GM21390 (cell line): ENCODE data around the gene RNF183.
"Not testable (repeated sequence)": the region's sequence is repeated elsewhere in the genome, so short reads cannot be mapped to it uniquely, and the experiment has no call there.

Source experiments
- ATAC-seq: cut with Tn5 transposase; IDR thresholded peaks from one replicate; pipeline ENCODE4 v1.9.1; 2021; ENCODE audit not compliant: unreplicated experiment

RNF183 gene

DNA sequence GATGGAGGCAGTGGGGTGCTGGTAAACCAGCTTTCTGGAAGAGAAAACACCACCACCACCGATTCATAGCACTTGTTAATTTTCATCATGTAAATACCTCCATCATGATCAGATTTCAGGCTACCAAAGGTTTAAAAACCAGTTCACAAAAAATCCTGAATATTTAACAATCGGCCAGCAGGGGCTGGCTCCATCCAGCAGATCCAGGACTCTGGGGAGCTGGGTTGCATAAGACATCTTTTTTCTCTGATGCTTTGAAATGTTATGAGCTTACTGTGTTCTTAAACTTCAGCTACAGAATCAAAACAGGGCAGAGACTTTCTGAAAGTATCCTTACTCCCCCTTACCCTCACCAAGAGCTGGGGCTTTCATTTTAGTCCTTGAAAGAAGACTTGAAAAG is 14.6 kb upstream of the RNF183 start:
- ATAC-seq = no peak

DNA sequence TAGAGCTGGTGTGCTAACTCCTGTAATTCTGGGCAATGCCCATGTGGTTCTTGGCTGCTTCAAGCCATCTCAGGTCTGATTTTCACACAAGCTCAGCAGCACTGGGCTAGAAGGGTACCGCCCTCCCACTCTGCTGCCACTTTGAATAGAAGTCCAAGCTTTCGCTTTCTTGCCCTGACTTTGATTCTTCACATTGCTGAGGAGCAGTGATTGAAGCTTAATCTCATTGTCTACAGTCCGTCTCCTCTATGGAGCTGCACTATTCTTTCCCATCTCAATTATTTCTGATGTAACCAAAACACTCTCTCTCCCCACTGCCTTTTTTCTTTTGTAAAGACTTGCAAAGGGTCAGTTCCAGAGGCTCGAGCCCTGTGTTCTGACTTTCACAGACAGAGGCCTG is 12.9 kb upstream of the RNF183 start:
- ATAC-seq = no peak

GRCh38 chr9:113315231-113315630 is 12.1 kb upstream of the RNF183 start:
- ATAC-seq = no peak

DNA sequence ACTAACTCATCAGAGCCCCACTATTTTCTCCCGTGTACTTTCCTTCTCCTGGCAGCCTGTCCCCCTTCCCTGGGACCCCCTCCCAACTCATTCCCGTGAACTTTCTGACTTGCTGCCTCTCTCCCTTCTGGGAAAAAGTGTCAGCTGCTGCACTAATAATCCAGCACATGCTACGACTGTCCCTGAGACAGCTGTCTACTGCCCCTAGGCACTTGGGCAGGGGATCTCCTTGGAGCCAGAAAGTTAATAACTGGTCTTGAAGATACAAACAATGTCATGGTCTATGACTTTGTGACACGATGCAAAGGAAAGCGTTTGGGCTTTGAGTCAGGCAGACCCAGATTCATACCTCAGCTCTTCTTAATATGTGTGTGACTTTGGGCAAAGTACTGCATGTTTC is 10.1 kb upstream of the RNF183 start:
- ATAC-seq = no peak

GRCh38 chr9:113311961-113312360 is 8.8 kb upstream of the RNF183 start:
- ATAC-seq = no peak

DNA sequence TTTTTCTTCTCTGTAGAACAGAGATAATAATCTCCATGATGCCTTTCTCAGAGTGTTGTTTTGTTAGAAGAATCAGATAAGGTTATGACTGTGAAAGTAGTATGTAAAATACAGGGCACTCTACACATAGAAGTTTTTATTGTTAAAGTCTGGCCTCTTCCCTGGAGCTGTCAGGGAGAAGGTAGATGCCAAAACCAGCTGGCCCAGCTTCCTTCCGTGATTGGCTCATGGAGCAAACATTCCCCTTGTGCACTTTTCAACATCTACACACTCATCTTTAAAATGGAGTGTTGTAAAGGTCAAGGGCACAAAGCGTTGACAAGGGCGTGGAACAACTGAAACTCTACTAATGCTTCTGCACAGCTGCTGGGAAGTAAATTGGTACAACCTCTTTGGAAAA is 7.4 kb upstream of the RNF183 start:
- no peak for ATAC-seq

- no peak for ATAC-seq
Measured at GRCh38 chr9:113309204-113309813, 6.1 kb upstream of the RNF183 start.

DNA sequence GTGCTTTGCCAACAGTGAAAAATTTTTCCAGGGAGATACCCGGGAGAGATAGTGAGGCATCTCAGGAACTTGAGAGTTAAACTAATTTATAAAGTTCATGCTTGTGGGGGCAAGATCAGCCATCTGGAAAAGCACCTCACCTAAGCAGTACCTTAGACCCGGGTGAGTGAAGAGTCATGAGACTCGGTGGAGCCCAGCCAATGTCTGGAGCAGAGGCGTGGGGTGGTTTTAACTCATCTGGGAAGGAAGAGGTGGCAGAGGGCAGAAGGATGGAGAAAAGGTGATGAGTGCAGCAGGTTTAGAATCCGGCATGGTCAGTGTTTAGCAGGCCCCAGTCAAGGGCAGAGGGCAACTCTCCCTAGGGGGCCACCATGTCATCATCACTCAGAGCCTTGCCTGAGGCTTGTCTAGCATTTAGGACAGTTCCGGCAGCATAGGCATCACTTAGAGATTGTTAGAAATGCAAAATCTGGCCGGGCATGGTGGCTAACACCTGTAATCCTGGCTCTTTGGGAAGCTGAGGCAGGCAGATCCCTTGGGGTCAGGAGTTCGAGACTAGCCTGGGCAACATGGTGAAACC is 4.3 kb upstream of the RNF183 start:
- no peak for ATAC-seq

GRCh38 chr9:113306566-113306965 is 3.4 kb upstream of the RNF183 start:
- no peak for ATAC-seq

DNA sequence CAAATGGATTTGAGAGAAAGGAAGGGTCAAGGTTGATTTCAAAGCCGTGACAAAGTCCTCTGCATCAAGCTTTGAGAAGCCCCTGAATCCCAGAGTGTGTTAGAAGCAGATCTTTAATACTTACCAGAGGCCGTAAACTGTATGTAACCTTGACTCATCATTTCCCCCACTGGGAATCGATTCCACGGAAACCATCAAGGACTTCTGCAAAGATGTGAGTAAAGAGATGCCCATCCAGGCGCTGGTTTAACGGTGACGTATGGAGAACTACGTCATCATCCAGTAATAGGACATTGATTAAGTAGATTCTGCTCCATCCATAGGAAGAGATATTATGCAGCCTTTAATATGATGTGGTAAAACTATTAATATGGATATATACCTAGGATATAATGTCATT is 1.6 kb downstream of the RNF183 start:
- no peak for ATAC-seq

- ATAC-seq = no peak
Measured at GRCh38 chr9:113299800-113300292, 3.3 kb downstream of the RNF183 start.

DNA sequence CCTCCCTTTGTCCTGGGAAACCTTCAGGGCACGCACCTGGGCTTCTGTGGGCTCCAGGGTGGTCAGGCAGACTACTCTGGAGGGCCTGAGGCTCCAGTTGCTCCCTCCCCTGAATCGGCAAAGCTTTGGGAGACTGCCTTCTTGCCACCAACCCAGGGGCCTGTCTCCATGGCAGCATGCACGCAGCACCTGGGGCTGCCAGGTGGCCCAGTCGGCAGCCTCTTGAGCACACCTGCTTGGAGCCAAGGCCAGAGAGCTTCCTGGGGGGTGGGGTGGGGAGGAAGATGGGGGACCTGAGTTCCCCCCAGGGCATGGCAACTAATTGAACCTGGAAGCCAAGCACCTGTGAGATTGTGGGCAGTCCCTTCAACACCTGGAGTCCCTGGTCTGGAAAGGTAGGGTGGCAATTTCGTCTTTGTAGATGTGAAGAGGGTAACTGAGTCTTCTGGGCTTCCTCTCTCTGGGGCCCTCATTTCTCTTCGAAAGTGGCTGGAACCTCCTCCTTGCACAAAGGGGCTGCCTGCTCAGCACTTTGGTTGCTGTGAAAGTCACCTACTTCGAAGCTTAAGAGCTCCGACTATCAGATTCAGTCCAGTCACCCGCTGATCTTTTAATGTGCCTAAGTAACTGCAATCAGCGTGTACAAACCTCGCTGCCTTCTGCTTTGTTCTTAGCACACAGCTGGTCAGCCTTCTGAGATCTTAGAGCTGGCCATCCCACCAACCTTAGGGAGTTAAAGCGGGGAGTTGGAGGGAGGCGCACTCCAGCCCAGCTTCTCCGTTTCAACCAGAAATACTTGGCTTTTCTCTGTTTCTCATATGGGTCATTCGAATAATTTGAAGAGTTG is 4.0 kb downstream of the RNF183 start:
- no peak for ATAC-seq

GRCh38 chr9:113298311-113298710 is 4.9 kb downstream of the RNF183 start:
- no peak for ATAC-seq

DNA sequence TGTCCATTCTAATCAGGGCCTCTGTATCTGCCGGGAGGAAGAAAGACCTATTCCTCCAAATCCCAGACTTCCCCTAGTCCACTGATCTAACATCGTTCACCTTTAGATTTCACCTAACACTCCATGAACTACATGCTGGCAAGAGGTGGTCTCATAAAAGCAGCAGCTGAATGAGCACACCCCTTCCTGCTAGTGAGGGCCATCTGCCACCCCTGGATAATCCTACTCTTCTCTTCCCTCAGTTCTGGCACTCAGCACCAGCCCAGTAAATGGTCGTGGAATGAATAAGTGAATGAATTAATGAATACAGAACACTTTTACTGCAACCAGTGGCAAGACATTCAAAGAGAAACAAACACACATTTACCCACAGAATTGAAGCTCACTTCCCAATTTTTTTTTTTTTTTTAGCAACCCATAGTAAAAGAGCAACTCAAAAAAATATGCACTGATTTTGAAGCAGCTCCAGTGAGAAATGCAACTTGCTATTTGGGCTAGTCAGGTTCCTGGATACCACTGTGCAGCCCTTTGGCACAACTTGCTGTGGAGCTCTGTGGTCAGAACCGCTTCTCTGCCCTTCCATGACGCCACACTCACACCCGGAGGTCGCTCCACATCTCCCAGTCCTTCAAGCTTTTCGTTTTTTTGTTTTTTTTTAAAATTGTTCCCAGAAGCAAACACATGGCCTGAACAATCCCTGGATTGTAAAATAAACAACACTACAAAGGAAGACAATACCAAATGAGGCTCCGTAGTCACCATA is 6.2 kb downstream of the RNF183 start:
- no peak for ATAC-seq

- ATAC-seq = not testable (repeated sequence)
Measured at GRCh38 chr9:113296247-113296646, 6.9 kb downstream of the RNF183 start.

- no peak for ATAC-seq
Measured at GRCh38 chr9:113293285-113293878, 9.8 kb downstream of the RNF183 start.

DNA sequence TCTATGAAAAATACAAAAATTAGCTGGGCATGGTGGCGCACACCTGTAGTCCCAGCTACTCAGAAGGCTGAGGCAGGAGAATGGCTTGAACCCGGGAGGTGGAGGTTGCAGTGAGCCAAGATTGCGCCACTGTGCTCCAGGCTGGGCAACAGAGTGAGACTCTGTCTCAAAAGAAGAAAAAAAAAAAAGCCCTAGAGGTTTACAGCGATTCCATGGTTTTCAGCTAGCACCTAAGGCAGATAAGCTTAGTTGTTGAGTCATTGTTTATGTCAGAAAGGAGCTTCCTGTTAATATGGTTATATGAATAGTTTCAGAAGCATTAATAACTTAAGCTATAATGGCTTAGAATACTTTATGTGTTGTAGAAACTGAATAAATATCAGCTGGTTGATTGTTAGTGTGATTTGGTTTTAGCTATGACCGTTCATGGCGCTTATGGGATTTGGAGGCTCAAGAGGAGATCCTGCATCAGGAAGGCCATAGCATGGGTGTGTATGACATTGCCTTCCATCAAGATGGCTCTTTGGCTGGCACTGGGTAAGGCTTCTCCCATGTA is 13.0 kb downstream of the RNF183 start:
- ATAC-seq = no peak

- no peak for ATAC-seq
Measured at GRCh38 chr9:113289091-113289490, 14.1 kb downstream of the RNF183 start.

DNA sequence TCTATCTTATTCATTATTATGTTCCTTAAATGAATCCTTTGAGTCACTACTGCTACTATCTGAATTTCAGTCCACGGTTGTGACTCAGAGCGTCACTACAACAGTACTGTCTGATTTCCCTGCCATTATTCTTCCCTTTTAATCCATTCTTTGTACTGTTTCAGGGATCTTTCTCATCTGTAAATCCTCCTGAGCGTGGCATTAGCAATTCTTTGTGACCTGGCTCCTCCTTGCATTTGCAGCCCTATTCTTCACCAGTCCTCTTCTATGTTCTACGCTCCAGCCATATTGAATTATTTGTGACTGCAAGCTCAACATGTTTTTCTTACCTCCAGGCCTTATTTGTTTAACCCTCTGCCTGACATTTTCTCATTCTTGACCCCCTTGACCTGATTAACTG is 21.8 kb downstream of the RNF183 start:
- ATAC-seq = no peak

- no peak for ATAC-seq
Measured at GRCh38 chr9:113278840-113279239, 24.3 kb downstream of the RNF183 start.
